Measurements from ENCODE around the gene UGT3A1. TPM values are rescaled to one million over a fixed set of nuclear protein-coding genes. Genes with fewer than 3 reads are reported as not detected.

The UGT3A1 gene
- total RNA-seq, 1 experiment from 2014 or later: 2.1 TPM

GRCh38 chr5:36017622-36018021, 26.4 kb upstream of the UGT3A1 start:
- TF ChIP-seq, protein P1, sequence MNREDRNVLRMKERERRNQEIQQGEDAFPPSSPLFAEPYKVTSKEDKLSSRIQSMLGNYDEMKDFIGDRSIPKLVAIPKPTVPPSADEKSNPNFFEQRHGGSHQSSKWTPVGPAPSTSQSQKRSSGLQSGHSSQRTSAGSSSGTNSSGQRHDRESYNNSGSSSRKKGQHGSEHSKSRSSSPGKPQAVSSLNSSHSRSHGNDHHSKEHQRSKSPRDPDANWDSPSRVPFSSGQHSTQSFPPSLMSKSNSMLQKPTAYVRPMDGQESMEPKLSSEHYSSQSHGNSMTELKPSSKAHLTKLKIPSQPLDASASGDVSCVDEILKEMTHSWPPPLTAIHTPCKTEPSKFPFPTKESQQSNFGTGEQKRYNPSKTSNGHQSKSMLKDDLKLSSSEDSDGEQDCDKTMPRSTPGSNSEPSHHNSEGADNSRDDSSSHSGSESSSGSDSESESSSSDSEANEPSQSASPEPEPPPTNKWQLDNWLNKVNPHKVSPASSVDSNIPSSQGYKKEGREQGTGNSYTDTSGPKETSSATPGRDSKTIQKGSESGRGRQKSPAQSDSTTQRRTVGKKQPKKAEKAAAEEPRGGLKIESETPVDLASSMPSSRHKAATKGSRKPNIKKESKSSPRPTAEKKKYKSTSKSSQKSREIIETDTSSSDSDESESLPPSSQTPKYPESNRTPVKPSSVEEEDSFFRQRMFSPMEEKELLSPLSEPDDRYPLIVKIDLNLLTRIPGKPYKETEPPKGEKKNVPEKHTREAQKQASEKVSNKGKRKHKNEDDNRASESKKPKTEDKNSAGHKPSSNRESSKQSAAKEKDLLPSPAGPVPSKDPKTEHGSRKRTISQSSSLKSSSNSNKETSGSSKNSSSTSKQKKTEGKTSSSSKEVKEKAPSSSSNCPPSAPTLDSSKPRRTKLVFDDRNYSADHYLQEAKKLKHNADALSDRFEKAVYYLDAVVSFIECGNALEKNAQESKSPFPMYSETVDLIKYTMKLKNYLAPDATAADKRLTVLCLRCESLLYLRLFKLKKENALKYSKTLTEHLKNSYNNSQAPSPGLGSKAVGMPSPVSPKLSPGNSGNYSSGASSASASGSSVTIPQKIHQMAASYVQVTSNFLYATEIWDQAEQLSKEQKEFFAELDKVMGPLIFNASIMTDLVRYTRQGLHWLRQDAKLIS (CRISPR knock-in tag; IDR thresholded peaks at IDR 0.05; ENCODE audit: borderline replicate concordance): no peak
- TF ChIP-seq JAZF1 (CRISPR knock-in tag; IDR thresholded peaks at IDR 0.05) (no peak), EMX1 (CRISPR knock-in tag; IDR thresholded peaks at IDR 0.05) (no peak)
- TF ChIP-seq, protein P2, sequence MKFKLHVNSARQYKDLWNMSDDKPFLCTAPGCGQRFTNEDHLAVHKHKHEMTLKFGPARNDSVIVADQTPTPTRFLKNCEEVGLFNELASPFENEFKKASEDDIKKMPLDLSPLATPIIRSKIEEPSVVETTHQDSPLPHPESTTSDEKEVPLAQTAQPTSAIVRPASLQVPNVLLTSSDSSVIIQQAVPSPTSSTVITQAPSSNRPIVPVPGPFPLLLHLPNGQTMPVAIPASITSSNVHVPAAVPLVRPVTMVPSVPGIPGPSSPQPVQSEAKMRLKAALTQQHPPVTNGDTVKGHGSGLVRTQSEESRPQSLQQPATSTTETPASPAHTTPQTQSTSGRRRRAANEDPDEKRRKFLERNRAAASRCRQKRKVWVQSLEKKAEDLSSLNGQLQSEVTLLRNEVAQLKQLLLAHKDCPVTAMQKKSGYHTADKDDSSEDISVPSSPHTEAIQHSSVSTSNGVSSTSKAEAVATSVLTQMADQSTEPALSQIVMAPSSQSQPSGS (CRISPR knock-in tag; IDR thresholded peaks at IDR 0.05; ENCODE audit: borderline replicate concordance, low read depth): no peak
- TF ChIP-seq, protein P3, sequence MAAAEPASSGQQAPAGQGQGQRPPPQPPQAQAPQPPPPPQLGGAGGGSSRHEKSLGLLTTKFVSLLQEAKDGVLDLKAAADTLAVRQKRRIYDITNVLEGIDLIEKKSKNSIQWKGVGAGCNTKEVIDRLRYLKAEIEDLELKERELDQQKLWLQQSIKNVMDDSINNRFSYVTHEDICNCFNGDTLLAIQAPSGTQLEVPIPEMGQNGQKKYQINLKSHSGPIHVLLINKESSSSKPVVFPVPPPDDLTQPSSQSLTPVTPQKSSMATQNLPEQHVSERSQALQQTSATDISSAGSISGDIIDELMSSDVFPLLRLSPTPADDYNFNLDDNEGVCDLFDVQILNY (CRISPR knock-in tag; IDR thresholded peaks at IDR 0.05): no peak
- TF ChIP-seq, protein P4, sequence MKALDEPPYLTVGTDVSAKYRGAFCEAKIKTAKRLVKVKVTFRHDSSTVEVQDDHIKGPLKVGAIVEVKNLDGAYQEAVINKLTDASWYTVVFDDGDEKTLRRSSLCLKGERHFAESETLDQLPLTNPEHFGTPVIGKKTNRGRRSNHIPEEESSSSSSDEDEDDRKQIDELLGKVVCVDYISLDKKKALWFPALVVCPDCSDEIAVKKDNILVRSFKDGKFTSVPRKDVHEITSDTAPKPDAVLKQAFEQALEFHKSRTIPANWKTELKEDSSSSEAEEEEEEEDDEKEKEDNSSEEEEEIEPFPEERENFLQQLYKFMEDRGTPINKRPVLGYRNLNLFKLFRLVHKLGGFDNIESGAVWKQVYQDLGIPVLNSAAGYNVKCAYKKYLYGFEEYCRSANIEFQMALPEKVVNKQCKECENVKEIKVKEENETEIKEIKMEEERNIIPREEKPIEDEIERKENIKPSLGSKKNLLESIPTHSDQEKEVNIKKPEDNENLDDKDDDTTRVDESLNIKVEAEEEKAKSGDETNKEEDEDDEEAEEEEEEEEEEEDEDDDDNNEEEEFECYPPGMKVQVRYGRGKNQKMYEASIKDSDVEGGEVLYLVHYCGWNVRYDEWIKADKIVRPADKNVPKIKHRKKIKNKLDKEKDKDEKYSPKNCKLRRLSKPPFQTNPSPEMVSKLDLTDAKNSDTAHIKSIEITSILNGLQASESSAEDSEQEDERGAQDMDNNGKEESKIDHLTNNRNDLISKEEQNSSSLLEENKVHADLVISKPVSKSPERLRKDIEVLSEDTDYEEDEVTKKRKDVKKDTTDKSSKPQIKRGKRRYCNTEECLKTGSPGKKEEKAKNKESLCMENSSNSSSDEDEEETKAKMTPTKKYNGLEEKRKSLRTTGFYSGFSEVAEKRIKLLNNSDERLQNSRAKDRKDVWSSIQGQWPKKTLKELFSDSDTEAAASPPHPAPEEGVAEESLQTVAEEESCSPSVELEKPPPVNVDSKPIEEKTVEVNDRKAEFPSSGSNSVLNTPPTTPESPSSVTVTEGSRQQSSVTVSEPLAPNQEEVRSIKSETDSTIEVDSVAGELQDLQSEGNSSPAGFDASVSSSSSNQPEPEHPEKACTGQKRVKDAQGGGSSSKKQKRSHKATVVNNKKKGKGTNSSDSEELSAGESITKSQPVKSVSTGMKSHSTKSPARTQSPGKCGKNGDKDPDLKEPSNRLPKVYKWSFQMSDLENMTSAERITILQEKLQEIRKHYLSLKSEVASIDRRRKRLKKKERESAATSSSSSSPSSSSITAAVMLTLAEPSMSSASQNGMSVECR (CRISPR knock-in tag; IDR thresholded peaks at IDR 0.05; ENCODE audit: borderline replicate concordance): no peak
- Mint-ChIP-seq H3K36me3 (peaks cover 35% of the 10 kb centered on the region), H3K4me3 (no peak overlapping the region), H3K9me3 (peaks cover 84% of the 10 kb centered on the region), H3K27ac (no peak overlapping the region), H3K27me3 (ENCODE audit: low read depth) (peaks cover 18% of the 10 kb centered on the region), H3K4me1 (no peaks in the 10 kb centered on the region)
- DNase-seq (ENCODE audit: low spot score) (no peak), ATAC-seq (no peak)
- CTCF ChIA-PET: no interaction called here
- POLR2A ChIA-PET: no interaction called here

DNA sequence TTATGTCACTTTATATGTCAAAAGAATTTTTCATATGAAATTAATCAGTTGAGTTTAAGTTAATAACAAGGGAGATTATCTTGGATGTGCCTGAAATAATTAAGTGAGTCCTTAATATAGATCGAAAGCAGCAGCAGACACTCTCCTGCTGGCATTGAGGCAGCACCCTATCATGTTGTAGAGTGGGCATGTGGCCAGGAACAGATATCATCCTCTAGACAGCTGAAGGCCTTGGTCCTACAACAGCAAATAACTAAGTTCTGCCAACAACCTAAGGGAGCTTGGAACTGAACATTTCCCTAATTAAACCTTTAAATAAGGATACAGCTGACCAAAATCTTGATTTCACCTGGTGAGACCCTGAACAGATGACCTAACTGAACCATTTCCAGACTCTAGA, 25.8 kb upstream of the UGT3A1 start:
- peaks cover 86% of the 10 kb centered on the region for H3K9me3 Mint-ChIP-seq

More for the DNA sequence above, 25.8 kb upstream of the UGT3A1 start:
- H3K27me3 Mint-ChIP-seq (ENCODE audit: low read depth): peaks cover 18% of the 10 kb centered on the region
- CTCF ChIA-PET: no interaction called here
- no peak for DNase-seq (ENCODE audit: low spot score)
- H3K27ac Mint-ChIP-seq: no peak overlapping the region
- no peak for TF ChIP-seq E2F4 (CRISPR knock-in tag; IDR thresholded peaks at IDR 0.05; ENCODE audit: borderline replicate concordance, low read depth)
- no peak for TF ChIP-seq USF1 (CRISPR knock-in tag; IDR thresholded peaks at IDR 0.05)
- TF ChIP-seq, protein P5, sequence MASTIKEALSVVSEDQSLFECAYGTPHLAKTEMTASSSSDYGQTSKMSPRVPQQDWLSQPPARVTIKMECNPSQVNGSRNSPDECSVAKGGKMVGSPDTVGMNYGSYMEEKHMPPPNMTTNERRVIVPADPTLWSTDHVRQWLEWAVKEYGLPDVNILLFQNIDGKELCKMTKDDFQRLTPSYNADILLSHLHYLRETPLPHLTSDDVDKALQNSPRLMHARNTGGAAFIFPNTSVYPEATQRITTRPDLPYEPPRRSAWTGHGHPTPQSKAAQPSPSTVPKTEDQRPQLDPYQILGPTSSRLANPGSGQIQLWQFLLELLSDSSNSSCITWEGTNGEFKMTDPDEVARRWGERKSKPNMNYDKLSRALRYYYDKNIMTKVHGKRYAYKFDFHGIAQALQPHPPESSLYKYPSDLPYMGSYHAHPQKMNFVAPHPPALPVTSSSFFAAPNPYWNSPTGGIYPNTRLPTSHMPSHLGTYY (CRISPR knock-in tag; IDR thresholded peaks at IDR 0.05): no peak
- H3K4me1 Mint-ChIP-seq: no peaks in the 10 kb centered on the region
- H3K4me3 Mint-ChIP-seq: no peak overlapping the region
- H3K36me3 Mint-ChIP-seq: peaks cover 37% of the 10 kb centered on the region
- no peak for ATAC-seq
- POLR2A ChIA-PET: no interaction called here

Data from WTC11 (cell line).